HepG2 (cell line): ENCODE measurements around the gene PDE6C. TPM values are rescaled to one million over a fixed set of nuclear protein-coding genes. Genes with fewer than 3 reads are reported as not detected.

Experiments
- ATAC-seq: fragments of 200-7000 bp; cut with Tn5 transposase; 3 replicates; pipeline ENCODE4 v1.9.1; 2020; ENCODE audit warnings: mild to moderate bottlenecking, moderate library complexity
- BruUV-seq: library from RNA; stranded (reverse); fragments of 400-500 nt; replicated peaks from 2 replicates; lab custom pipeline; 2021; lab: Mats Ljungman, UMichigan
- CTCF ChIA-PET: fragments of 300-600 bp; formaldehyde crosslinking; extraction: SDS; loops from one replicate; lab custom pipeline; 2021; ENCODE audit warnings: low total read pairs, inconsistent platforms, low intra/inter-chr PET ratio; lab: Yijun Ruan, JAX
- POLR2A ChIA-PET: fragments of 350-600 bp; sonication (Branson Sonifier 250); formaldehyde crosslinking; loops from one replicate; lab custom pipeline; 2020; ENCODE audit warnings: antibody characterized with exemption, inconsistent platforms; lab: Yijun Ruan, JAX
- DNase-seq: peaks from one replicate; pipeline ENCODE4 v3.0.0-alpha.2; 2015; ENCODE audit warnings: low spot score
- FAIRE-seq: peaks from 3 replicates; lab custom pipeline; 2011; peaks lifted over from hg19 to GRCh38; lab: Jason Lieb, UNC
- H2AFZ ChIP-seq: one replicate; pipeline ENCODE4 v1.6.1; 2011; ENCODE audit warnings: low read length, inconsistent platforms
- H3K27ac ChIP-seq: fragments of 300-600 bp; 3 replicates; pipeline ENCODE4 v1.8.0; 2011; ENCODE audit warnings: mixed run types, mild to moderate bottlenecking, mixed read lengths, low read length, inconsistent platforms; ENCODE audit not compliant: insufficient read depth; ENCODE audit errors: extremely low read length
- H3K27me3 ChIP-seq, 2 experiments: fragments of 200-600 bp in 1 of 2; 2 replicates in 1 of 2; 3 replicates in 1 of 2; pipeline versions ENCODE4 v1.6.0 to v1.8.0; 2011; ENCODE audit warnings: low read length in 2 of 2, mild to moderate bottlenecking in 2 of 2, moderate library complexity in 2 of 2, inconsistent platforms in 1 of 2; ENCODE audit not compliant: insufficient read depth in 2 of 2, control insufficient read depth in 1 of 2
- H3K36me3 ChIP-seq, 2 experiments: fragments of 200-600 bp in 1 of 2; replicated peaks in 1 of 2; 2 replicates in 1 of 2; 3 replicates in 1 of 2; pipeline versions ENCODE4 v1.5.1 to v1.8.0; 2011; ENCODE audit warnings: low read length in 2 of 2, inconsistent platforms in 1 of 2; ENCODE audit not compliant: insufficient read depth in 2 of 2, control insufficient read depth in 1 of 2
- H3K4me1 ChIP-seq: 2 replicates; pipeline ENCODE4 v1.5.1; 2012; ENCODE audit warnings: low read length, inconsistent platforms; ENCODE audit not compliant: insufficient read depth
- H3K4me2 ChIP-seq: 2 replicates; pipeline ENCODE4 v1.6.0; 2011; ENCODE audit warnings: low read depth, low read length, inconsistent platforms
- H3K4me3 ChIP-seq, 3 experiments: fragments of 200-600 bp in 1 of 3; sonication (generic), shearing (Covaris generic) in 1 of 3; replicated peaks in 1 of 3; 2 replicates each; pipeline ENCODE4 v1.5.1; 2011 to 2016; ENCODE audit warnings: low read length in 3 of 3, inconsistent platforms in 2 of 3, low read depth in 2 of 3, mild to moderate bottlenecking in 2 of 3, control low read depth in 1 of 3, mixed read lengths in 1 of 3; ENCODE audit not compliant: insufficient read depth in 1 of 3
- H3K79me2 ChIP-seq: one replicate; pipeline ENCODE4 v1.6.1; 2011; ENCODE audit warnings: low read length, inconsistent platforms; ENCODE audit not compliant: insufficient read depth
- H3K9ac ChIP-seq: 2 replicates; pipeline ENCODE4 v1.6.0; 2011; ENCODE audit warnings: mild to moderate bottlenecking, low read depth, low read length, inconsistent platforms; ENCODE audit not compliant: insufficient read depth
- H3K9me3 ChIP-seq: 2 replicates; pipeline ENCODE4 v1.5.1; 2012; ENCODE audit warnings: mild to moderate bottlenecking, low read length
- H4K20me1 ChIP-seq: 2 replicates; pipeline ENCODE4 v1.6.0; 2011; ENCODE audit warnings: inconsistent platforms, mild to moderate bottlenecking, low read length, moderate library complexity; ENCODE audit not compliant: insufficient read depth
- AKAP8 ChIP-seq: sonication (generic); formaldehyde crosslinking; IDR thresholded peaks from 2 replicates; pipeline ENCODE4 v1.5.1; 2020; ENCODE audit warnings: mild to moderate bottlenecking, missing genetic modification reagents
- ARNT2 ChIP-seq: sonication (generic); formaldehyde crosslinking; IDR thresholded peaks from 2 replicates; pipeline ENCODE4 v1.8.0; 2022; ENCODE audit warnings: mild to moderate bottlenecking, low read depth, missing genetic modification reagents, moderate library complexity
- HNRNPK ChIP-seq: fragments of 200-400 bp; formaldehyde crosslinking; IDR thresholded peaks from 2 replicates; pipeline ENCODE4 v1.6.1; 2018; ENCODE audit warnings: low read length, low read depth, moderate library complexity, mild to moderate bottlenecking; ENCODE audit not compliant: poor library complexity, severe bottlenecking
- MAFK ChIP-seq, 2 experiments: IDR thresholded peaks in 1 of 2; conservative IDR thresholded peaks in 1 of 2; 2 replicates each; pipeline ENCODE4 v1.6.1; 2011; ENCODE audit warnings: improper control_type of control experiment in 2 of 2, low read length in 2 of 2
- NONO ChIP-seq, 2 experiments: fragments of 450-650 bp in 1 of 2; sonication (generic) in 1 of 2; formaldehyde crosslinking in 1 of 2; IDR thresholded peaks in 1 of 2; conservative IDR thresholded peaks in 1 of 2; 2 replicates each; pipeline versions ENCODE4 v1.6.1 to v1.8.0; 2017 to 2022; ENCODE audit warnings: mild to moderate bottlenecking in 1 of 2, missing genetic modification reagents in 1 of 2, moderate library complexity in 1 of 2
- SMAD3 ChIP-seq: sonication (generic); formaldehyde crosslinking; IDR thresholded peaks from 2 replicates; pipeline ENCODE4 v1.4.0; 2020; ENCODE audit warnings: missing genetic modification reagents
- ZMYM3 ChIP-seq: sonication (generic); formaldehyde crosslinking; IDR thresholded peaks from 2 replicates; pipeline ENCODE4 v1.5.1; 2020; ENCODE audit warnings: mild to moderate bottlenecking, missing genetic modification reagents
- ZNF33B ChIP-seq: sonication (generic); formaldehyde crosslinking; IDR thresholded peaks from 2 replicates; pipeline ENCODE4 v1.5.1; 2020; ENCODE audit warnings: mild to moderate bottlenecking, missing genetic modification reagents
- WGBS: methylation state at CpG from one replicate; pipeline ENCODE4 v1.1.6; 2017; ENCODE audit warnings: low lambda C conversion rate; 5-methylcytosine and 5-hydroxymethylcytosine counted together
- in situ Hi-C: cut with HindIII; loops from 2 replicates; pipeline ENCODE4 v1.10.0; 2017; ENCODE audit warnings: low pct_unique_long_range_greater_than_20kb; ENCODE audit not compliant: extremely low pct_ligation_motif_present
- intact Hi-C: fragments of 100-400 bp; cut with micrococcal nuclease; formaldehyde crosslinking; loops from one replicate; pipeline ENCODE4 v1.10.0; 2022; ENCODE audit not compliant: unreplicated experiment
- polyA plus RNA-seq, 8 experiments: library from polyadenylated mRNA; depleted of rRNA in 3 of 8; stranded (reverse) in 7 of 8; unstranded in 1 of 8; fragments of >200 nt; fragmentation: Illumina TruSeq in 4 of 8; extraction: Trizol in 4 of 8; gene quantifications; 2 replicates each; pipeline versions ENCODE4 v1.2.1 to v1.2.3, GENCODE V29; 2011 to 2016; ENCODE audit warnings: low read depth in 4 of 8, missing spikeins in 1 of 8, mixed read lengths in 1 of 8; ENCODE audit not compliant: insufficient read depth in 1 of 8
- total RNA-seq, 5 experiments: library from RNA; depleted of rRNA; stranded (reverse); fragments of >200 nt; fragmentation: Illumina TruSeq; extraction: Trizol; gene quantifications; 2 replicates each; pipeline ENCODE4 v1.2.3, GENCODE V29; 2016; ENCODE audit warnings: low read depth in 1 of 5
- TF ChIP-seq, protein P1 (sequence below): sonication (generic); formaldehyde crosslinking; IDR thresholded peaks from 2 replicates; pipeline ENCODE4 v1.4.0; 2020; ENCODE audit warnings: mild to moderate bottlenecking, missing genetic modification reagents
- TF ChIP-seq, protein P2 (sequence below), 2 experiments: sonication (generic) in 1 of 2; formaldehyde crosslinking in 1 of 2; IDR thresholded peaks; 2 replicates each; pipeline versions ENCODE4 v1.6.1 to v1.9.0; 2014 to 2022; ENCODE audit warnings: antibody characterized with exemption in 1 of 2, borderline replicate concordance in 1 of 2, inconsistent platforms in 1 of 2, low read depth in 1 of 2, missing genetic modification reagents in 1 of 2
- TF ChIP-seq, protein P3 (sequence below): sonication (generic); formaldehyde crosslinking; IDR thresholded peaks from 2 replicates; pipeline ENCODE4 v1.5.0; 2020; ENCODE audit warnings: mild to moderate bottlenecking, missing genetic modification reagents, borderline replicate concordance
- TF ChIP-seq, protein P4 (sequence below): sonication (generic); formaldehyde crosslinking; IDR thresholded peaks from 2 replicates; pipeline ENCODE4 v1.8.1; 2023; ENCODE audit warnings: mild to moderate bottlenecking, missing genetic modification reagents, borderline replicate concordance

PDE6C gene
- total and polyA plus RNA-seq, 2 of the 13 experiments (the other 11 are each of a cell fraction or from before 2014, with no cell fraction given), result 0.64 TPM; not detected in 1

DNA sequence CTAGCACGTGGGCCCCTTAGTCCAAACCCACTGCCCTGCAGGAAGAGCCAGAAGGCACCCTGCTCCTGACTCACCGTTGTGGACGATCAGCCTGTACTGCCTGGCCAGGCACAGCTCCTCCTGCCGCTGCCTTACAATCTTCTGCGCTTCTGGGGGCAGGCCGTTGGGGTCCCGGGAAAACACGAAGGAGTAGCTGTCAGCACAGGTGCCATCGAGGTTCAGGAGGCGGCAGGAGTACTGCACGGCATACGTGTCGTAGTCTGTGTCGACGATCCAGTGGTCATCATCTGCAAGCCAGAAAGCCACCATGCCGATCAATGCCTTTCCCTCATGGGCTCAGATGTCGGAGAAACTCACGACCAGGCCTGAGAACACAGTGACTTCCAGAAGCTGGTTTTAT, 18.6 kb upstream of the PDE6C start:
- FAIRE-seq, result no peak
- CTCF ChIA-PET, result no interaction called here
- TF ChIP-seq, protein P1, sequence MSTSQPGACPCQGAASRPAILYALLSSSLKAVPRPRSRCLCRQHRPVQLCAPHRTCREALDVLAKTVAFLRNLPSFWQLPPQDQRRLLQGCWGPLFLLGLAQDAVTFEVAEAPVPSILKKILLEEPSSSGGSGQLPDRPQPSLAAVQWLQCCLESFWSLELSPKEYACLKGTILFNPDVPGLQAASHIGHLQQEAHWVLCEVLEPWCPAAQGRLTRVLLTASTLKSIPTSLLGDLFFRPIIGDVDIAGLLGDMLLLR (CRISPR knock-in tag), result no peak
- no peak for TF ChIP-seq HNRNPK
- TF ChIP-seq ZMYM3, result no peak
- TF ChIP-seq, protein P2, sequence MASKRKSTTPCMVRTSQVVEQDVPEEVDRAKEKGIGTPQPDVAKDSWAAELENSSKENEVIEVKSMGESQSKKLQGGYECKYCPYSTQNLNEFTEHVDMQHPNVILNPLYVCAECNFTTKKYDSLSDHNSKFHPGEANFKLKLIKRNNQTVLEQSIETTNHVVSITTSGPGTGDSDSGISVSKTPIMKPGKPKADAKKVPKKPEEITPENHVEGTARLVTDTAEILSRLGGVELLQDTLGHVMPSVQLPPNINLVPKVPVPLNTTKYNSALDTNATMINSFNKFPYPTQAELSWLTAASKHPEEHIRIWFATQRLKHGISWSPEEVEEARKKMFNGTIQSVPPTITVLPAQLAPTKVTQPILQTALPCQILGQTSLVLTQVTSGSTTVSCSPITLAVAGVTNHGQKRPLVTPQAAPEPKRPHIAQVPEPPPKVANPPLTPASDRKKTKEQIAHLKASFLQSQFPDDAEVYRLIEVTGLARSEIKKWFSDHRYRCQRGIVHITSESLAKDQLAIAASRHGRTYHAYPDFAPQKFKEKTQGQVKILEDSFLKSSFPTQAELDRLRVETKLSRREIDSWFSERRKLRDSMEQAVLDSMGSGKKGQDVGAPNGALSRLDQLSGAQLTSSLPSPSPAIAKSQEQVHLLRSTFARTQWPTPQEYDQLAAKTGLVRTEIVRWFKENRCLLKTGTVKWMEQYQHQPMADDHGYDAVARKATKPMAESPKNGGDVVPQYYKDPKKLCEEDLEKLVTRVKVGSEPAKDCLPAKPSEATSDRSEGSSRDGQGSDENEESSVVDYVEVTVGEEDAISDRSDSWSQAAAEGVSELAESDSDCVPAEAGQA (IDR thresholded peaks at IDR 0.05; ENCODE audit: low read depth), result no peak
- TF ChIP-seq, protein P2 (CRISPR knock-in tag; IDR thresholded peaks at IDR 0.05; ENCODE audit: borderline replicate concordance), result no peak
- TF ChIP-seq, protein P3, sequence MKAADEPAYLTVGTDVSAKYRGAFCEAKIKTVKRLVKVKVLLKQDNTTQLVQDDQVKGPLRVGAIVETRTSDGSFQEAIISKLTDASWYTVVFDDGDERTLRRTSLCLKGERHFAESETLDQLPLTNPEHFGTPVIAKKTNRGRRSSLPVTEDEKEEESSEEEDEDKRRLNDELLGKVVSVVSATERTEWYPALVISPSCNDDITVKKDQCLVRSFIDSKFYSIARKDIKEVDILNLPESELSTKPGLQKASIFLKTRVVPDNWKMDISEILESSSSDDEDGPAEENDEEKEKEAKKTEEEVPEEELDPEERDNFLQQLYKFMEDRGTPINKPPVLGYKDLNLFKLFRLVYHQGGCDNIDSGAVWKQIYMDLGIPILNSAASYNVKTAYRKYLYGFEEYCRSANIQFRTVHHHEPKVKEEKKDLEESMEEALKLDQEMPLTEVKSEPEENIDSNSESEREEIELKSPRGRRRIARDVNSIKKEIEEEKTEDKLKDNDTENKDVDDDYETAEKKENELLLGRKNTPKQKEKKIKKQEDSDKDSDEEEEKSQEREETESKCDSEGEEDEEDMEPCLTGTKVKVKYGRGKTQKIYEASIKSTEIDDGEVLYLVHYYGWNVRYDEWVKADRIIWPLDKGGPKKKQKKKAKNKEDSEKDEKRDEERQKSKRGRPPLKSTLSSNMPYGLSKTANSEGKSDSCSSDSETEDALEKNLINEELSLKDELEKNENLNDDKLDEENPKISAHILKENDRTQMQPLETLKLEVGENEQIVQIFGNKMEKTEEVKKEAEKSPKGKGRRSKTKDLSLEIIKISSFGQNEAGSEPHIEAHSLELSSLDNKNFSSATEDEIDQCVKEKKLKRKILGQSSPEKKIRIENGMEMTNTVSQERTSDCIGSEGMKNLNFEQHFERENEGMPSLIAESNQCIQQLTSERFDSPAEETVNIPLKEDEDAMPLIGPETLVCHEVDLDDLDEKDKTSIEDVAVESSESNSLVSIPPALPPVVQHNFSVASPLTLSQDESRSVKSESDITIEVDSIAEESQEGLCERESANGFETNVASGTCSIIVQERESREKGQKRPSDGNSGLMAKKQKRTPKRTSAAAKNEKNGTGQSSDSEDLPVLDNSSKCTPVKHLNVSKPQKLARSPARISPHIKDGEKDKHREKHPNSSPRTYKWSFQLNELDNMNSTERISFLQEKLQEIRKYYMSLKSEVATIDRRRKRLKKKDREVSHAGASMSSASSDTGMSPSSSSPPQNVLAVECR (CRISPR knock-in tag), result no peak
- TF ChIP-seq AKAP8 (CRISPR knock-in tag), result 0 out of 2 replicates have a peak, but pooled peaks have one; percentile 55
- no peak for TF ChIP-seq ZNF33B (CRISPR knock-in tag)
- TF ChIP-seq MAFK (conservative IDR thresholded peaks at IDR 0.05 in 1 of 2, IDR thresholded peaks at IDR 0.05 in 1 of 2; ENCODE audit: low read length in 2 of 2), result no peak
- TF ChIP-seq NONO (IDR thresholded peaks at IDR 0.05), result no peak
- no peak for TF ChIP-seq NONO (CRISPR knock-in tag; conservative IDR thresholded peaks at IDR 0.05)
- TF ChIP-seq, protein P4, sequence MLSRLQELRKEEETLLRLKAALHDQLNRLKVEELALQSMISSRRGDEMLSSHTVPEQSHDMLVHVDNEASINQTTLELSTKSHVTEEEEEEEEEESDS (CRISPR knock-in tag), result no peak
- TF ChIP-seq ARNT2 (CRISPR knock-in tag), result peak; percentile 33; the same call in 1 of the 2 replicates
- no peak for TF ChIP-seq SMAD3 (CRISPR knock-in tag)

More for the DNA sequence above, 18.6 kb upstream of the PDE6C start:
- ATAC-seq (no peak), DNase-seq (no peak)
- peaks cover 85% of the 10 kb centered on the region for H4K20me1 ChIP-seq
- H3K27ac ChIP-seq, result no peak overlapping the region
- peaks cover 12% of the 10 kb centered on the region for H3K79me2 ChIP-seq
- peaks cover 16 to 55% of the 10 kb centered on the region in 2 experiments for H3K36me3 ChIP-seq
- peaks cover 59% of the 10 kb centered on the region for H3K4me1 ChIP-seq
- no peak overlapping the region for H3K4me3 ChIP-seq
- H3K4me2 ChIP-seq, result no peak overlapping the region
- H2AFZ ChIP-seq, result no peak overlapping the region
- no TSS peak for BruUV-seq
- in situ Hi-C loops (no loop called here), intact Hi-C loops (loop anchor here (10.0 kb wide), 1 partner anchor 49 kb away; no protein-coding TSS in a partner anchor)
- H3K9me3 ChIP-seq, result no peaks in the 10 kb centered on the region
- POLR2A ChIA-PET, result interaction anchor here (0.9 to 1.3 kb wide), 2 partner anchors 42 to 51 kb away, joined by 3 read pairs; no protein-coding TSS in a partner anchor
- WGBS, result 97% methylated on average over 14 of the region's 18 CpGs
- H3K27me3 ChIP-seq, result no peaks in the 10 kb centered on the region
- no peak overlapping the region for H3K9ac ChIP-seq
